Thyroid gland (tissue), 4 donors: ENCODE results near the gene BRK1. TPM values are rescaled to one million over a fixed set of nuclear protein-coding genes. Genes with fewer than 3 reads are reported as not detected.
"Not testable (repeated sequence)": the region's sequence is repeated elsewhere in the genome, so short reads cannot be mapped to it uniquely, and the experiment has no call there.

ENCODE experiments used
- DNase-seq, 2 donors: peaks; one replicate each; pipeline ENCODE4 v3.0.0-alpha.2; 2019
- H3K27ac ChIP-seq, 3 donors: fragments of 200-600 bp; sonication (generic); 1 replicate in 2 of 3; 2 replicates in 1 of 3; pipeline ENCODE4 v1.5.1; 2016 to 2019; ENCODE audit warnings: mild to moderate bottlenecking in 1 of 3, moderate library complexity in 1 of 3
- H3K27me3 ChIP-seq: fragments of 200-600 bp; sonication (generic); one replicate; pipeline ENCODE4 v1.5.1; 2019
- H3K36me3 ChIP-seq, 2 donors: fragments of 200-600 bp; sonication (generic); one replicate each; pipeline ENCODE4 v1.5.1; 2016 to 2019
- H3K4me1 ChIP-seq, 2 donors: fragments of 200-600 bp; sonication (generic); one replicate each; pipeline ENCODE4 v1.5.1; 2017 to 2019
- H3K4me3 ChIP-seq, 3 donors: fragments of 200-600 bp; sonication (generic); replicated peaks in 1 of 3; 1 replicate in 2 of 3; 2 replicates in 1 of 3; pipeline ENCODE4 v1.5.1; 2016; ENCODE audit warnings: mild to moderate bottlenecking in 1 of 3
- H3K9me3 ChIP-seq: fragments of 200-600 bp; sonication (generic); one replicate; pipeline ENCODE4 v1.5.1; 2017
- CTCF ChIP-seq, 6 experiments: fragments of 200-600 bp in 3 of 6; fragments of 450-650 bp in 3 of 6; sonication (generic) in 3 of 6; IDR thresholded peaks; one replicate each; pipeline ENCODE4 v1.5.1; 2016 to 2019; ENCODE audit warnings: antibody characterized with exemption in 6 of 6, mild to moderate bottlenecking in 2 of 6, inconsistent platforms in 1 of 6, moderate library complexity in 1 of 6
- POLR2A ChIP-seq, 2 donors: fragments of 450-650 bp; IDR thresholded peaks; one replicate each; pipeline ENCODE4 v1.6.1; 2017; ENCODE audit warnings: antibody characterized with exemption in 2 of 2, mild to moderate bottlenecking in 2 of 2, moderate library complexity in 1 of 2
- WGBS, 2 donors: methylation state at CpG; one replicate each; pipeline ENCODE4 v1.1.5; 2017; 5-methylcytosine and 5-hydroxymethylcytosine counted together
- intact Hi-C: fragments of 100-400 bp; cut with DNase I; formaldehyde crosslinking; loops from one replicate; pipeline ENCODE4 v1.15.1; 2023
- total RNA-seq, 4 donors: library from RNA; depleted of rRNA; stranded (reverse); fragments of >200 nt; gene quantifications; one replicate each; pipeline ENCODE4 v1.2.3, GENCODE V29; 2016

Gene BRK1
- total RNA-seq, 4 donors from 2014 or later: 80.6 to 158 (median 108) TPM

DNA sequence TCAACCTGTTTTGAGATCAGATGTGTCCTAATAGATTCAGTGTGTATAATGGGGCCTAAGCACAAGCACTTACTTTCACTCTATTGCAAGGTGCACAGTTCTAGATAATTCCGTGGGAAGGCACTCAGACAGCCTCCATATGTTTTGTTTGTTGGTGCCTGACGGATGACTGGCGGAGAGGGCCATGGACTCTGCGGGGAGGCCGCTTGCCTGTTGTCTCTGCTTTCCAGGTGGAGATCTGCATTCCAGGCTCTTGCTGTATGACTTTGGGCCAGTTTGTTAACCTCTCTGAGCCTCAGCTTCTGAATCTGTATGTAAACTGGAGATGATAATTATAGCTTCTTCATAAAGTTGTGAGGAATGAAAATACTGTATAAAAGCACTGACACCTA, 50.7 kb downstream of the BRK1 start:
- Histone ChIP-seq H3K27ac (no peak overlapping the region), H3K4me1 (peaks cover 5 to 6% of the 10 kb centered on the region in 2 donors), H3K27me3 (no peaks in the 10 kb centered on the region), H3K9me3 (no peaks in the 10 kb centered on the region), H3K4me3 (no peak overlapping the region), H3K36me3 (no peaks in the 10 kb centered on the region)
- TF ChIP-seq POLR2A (IDR thresholded peaks at IDR 0.05) (no peak), CTCF (IDR thresholded peaks at IDR 0.05) (no peak)
- WGBS, 2 donors: 98 to 100% methylated on average over 5 of the region's 5 CpGs
- intact Hi-C loops: no loop called here
- DNase-seq: no peak

GRCh38 chr3:10169000-10169496, 53.6 kb downstream of the BRK1 start:
- no peaks in the 10 kb centered on the region for H3K27me3 ChIP-seq
- no peak for DNase-seq
- H3K4me1 ChIP-seq: peaks cover 5 to 18% of the 10 kb centered on the region in 2 donors
- no peak overlapping the region for H3K4me3 ChIP-seq
- intact Hi-C loops: no loop called here
- no peak overlapping the region for H3K27ac ChIP-seq
- H3K36me3 ChIP-seq: no peaks in the 10 kb centered on the region
- TF ChIP-seq CTCF (IDR thresholded peaks at IDR 0.05) (no peak), POLR2A (IDR thresholded peaks at IDR 0.05) (no peak)
- WGBS, 2 donors: 82 to 84% methylated on average over 8 of the region's 8 CpGs
- H3K9me3 ChIP-seq: no peaks in the 10 kb centered on the region

DNA sequence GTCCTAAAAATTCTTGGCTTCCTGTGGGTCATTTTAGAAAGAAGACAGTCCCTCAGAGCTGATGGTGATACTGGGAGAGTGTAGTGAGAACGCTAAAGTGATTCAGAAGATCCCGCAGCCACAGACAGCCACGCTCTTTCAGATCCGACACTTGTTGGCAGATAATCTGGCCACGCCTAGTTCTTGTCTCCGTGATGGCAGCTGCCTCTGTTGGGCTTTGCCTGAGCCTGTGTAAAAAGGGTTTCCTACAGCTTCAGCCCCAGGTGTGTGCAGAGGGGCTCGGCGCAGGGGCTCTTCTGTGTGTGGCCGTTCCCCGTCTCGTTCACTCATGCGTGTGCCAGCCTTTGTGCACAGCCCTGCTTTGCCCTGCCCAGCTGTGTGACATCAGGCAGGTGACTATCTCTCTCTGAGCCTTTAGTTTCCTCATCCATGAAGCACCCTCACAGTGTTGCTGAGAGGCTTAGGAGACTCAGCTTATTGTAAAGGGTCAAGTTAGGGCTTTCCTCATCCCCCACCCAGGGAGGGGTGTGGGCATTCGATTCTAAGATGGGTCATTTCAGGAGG, 55.5 kb downstream of the BRK1 start:
- Histone ChIP-seq H3K4me1 (peaks cover 0 to 20% of the 10 kb centered on the region in 2 donors), H3K9me3 (no peaks in the 10 kb centered on the region), H3K4me3 (no peak overlapping the region), H3K36me3 (no peaks in the 10 kb centered on the region), H3K27me3 (no peaks in the 10 kb centered on the region), H3K27ac (no peak overlapping the region)
- no peak for DNase-seq
- TF ChIP-seq POLR2A (IDR thresholded peaks at IDR 0.05) (no peak), CTCF (IDR thresholded peaks at IDR 0.05) (no peak)
- intact Hi-C loops: no loop called here
- 87 to 90% methylated on average over 12 to 13 of the region's 13 CpGs for WGBS, 2 donors

DNA sequence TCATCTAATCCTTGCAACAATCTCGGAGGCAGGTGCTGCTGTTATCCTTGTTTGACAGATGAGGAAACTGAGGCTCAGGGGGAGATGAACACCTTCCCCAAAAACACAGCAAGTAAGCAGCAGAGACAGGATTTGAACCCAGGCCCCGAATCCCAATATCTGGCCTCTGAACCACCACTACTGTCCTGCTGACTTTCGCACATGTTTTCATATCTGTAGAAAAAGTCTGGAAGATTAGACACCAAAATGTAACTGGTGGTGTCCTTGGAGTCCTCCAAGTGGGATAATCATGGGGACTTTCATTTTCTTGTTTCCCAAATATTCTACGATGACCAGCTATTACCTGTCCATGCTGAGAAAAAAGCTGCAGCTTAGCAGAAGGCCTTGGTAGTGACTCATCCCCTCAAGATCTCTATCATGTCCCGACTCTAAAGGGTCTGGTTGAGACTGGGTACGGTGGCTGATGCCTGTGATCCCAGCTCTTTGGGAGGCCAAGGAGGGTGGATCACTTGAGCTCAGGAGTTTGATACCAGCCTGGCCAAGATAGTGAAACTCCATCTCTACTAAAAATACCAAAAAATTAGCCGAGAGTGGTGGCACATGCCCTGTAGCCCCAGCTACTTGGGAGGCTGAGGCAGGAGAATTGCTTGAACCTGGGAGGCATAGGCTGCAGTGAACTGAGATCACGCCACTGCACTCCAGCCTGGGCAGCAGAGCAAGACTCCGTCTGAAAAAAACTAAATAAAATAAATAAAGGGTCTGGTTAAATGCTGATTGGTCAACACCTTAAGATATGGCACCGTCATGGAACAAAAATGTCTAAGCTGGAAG, 57.8 kb downstream of the BRK1 start:
- 88 to 89% methylated on average over 10 of the region's 10 CpGs for WGBS, 2 donors
- no peak for TF ChIP-seq POLR2A (IDR thresholded peaks at IDR 0.05)
- TF ChIP-seq CTCF (IDR thresholded peaks at IDR 0.05): no peak
- Histone ChIP-seq H3K4me1 (peaks cover 0 to 17% of the 10 kb centered on the region in 2 donors), H3K36me3 (no peaks in the 10 kb centered on the region), H3K27me3 (no peaks in the 10 kb centered on the region), H3K9me3 (no peaks in the 10 kb centered on the region), H3K27ac (peak overlapping the region; percentile 2 to 44 (median 40)), H3K4me3 (no peak overlapping the region)
- intact Hi-C loops: no loop called here
- DNase-seq: no peak

- intact Hi-C loops: no loop called here
- Histone ChIP-seq H3K27ac (peak overlapping the region in 2 of 3 donors; percentile 2 to 40), H3K27me3 (no peaks in the 10 kb centered on the region), H3K36me3 (no peaks in the 10 kb centered on the region), H3K4me3 (no peak overlapping the region), H3K9me3 (no peaks in the 10 kb centered on the region), H3K4me1 (peaks cover 0 to 17% of the 10 kb centered on the region in 2 donors)
- TF ChIP-seq CTCF (IDR thresholded peaks at IDR 0.05) (no peak), POLR2A (IDR thresholded peaks at IDR 0.05) (no peak)
- DNase-seq: peak; percentile 35
- 50 to 58% methylated on average over 6 of the region's 6 CpGs for WGBS, 2 donors
These were observed 58.5 kb downstream of the BRK1 start for GRCh38 chr3:10173926-10174435.

- peaks cover 0 to 17% of the 10 kb centered on the region in 2 donors for H3K4me1 ChIP-seq
- H3K27ac ChIP-seq, H3K27me3 ChIP-seq, H3K36me3 ChIP-seq, H3K9me3 ChIP-seq, intact Hi-C loops, H3K4me3 ChIP-seq, DNase-seq: not testable (repeated sequence)
- WGBS, 2 donors: 98 to 100% methylated on average over 7 of the region's 7 CpGs
These were observed 59.9 kb downstream of the BRK1 start for GRCh38 chr3:10175334-10175733.

- intact Hi-C loops, DNase-seq, H3K27ac ChIP-seq, H3K9me3 ChIP-seq, H3K27me3 ChIP-seq, H3K4me3 ChIP-seq, H3K36me3 ChIP-seq: not testable (repeated sequence)
- WGBS, 2 donors: 92 to 94% methylated on average over 4 of the region's 4 CpGs
- H3K4me1 ChIP-seq: peaks cover 0 to 17% of the 10 kb centered on the region in 2 donors
These were observed 60.7 kb downstream of the BRK1 start for GRCh38 chr3:10176150-10176549.
